ENCODE data around the gene EID2B.

The EID2B gene

GRCh38 chr19:39544911-39545310 is 12.3 kb upstream of the EID2B start:
- TF ChIP-seq CTCF (conservative IDR thresholded peaks at IDR 0.05; ENCODE audit: low read depth, low read length) = no peak
- DNase-seq (ENCODE audit: low read depth) = no peak
- H3K4me3 ChIP-seq (ENCODE audit: low read length) = no peak overlapping the region

GRCh38 chr19:39544226-39544903 is 11.7 kb upstream of the EID2B start:
- H3K4me3 ChIP-seq (ENCODE audit: low read length) = no peak overlapping the region
- no peak for DNase-seq (ENCODE audit: low read depth)
- no peak for TF ChIP-seq CTCF (conservative IDR thresholded peaks at IDR 0.05; ENCODE audit: low read depth, low read length)

- no peak for DNase-seq (ENCODE audit: low read depth)
- H3K4me3 ChIP-seq (ENCODE audit: low read length) = no peak overlapping the region
- TF ChIP-seq CTCF (conservative IDR thresholded peaks at IDR 0.05; ENCODE audit: low read depth, low read length) = no peak
These were observed 10.8 kb upstream of the EID2B start for GRCh38 chr19:39543477-39543857.

- no peak for DNase-seq (ENCODE audit: low read depth)
- no peak overlapping the region for H3K4me3 ChIP-seq (ENCODE audit: low read length)
- TF ChIP-seq CTCF (conservative IDR thresholded peaks at IDR 0.05; ENCODE audit: low read depth, low read length) = no peak
These were observed 9.6 kb upstream of the EID2B start for GRCh38 chr19:39542206-39542605.

- TF ChIP-seq CTCF (conservative IDR thresholded peaks at IDR 0.05; ENCODE audit: low read depth, low read length) = no peak
- no peak overlapping the region for H3K4me3 ChIP-seq (ENCODE audit: low read length)
- no peak for DNase-seq (ENCODE audit: low read depth)
These were observed 7.7 kb upstream of the EID2B start for GRCh38 chr19:39540333-39540673.

- peak within 1 kb of the TSS; percentile 93 for H3K4me3 ChIP-seq (ENCODE audit: low read length)
- peak; percentile 77 for TF ChIP-seq CTCF (conservative IDR thresholded peaks at IDR 0.05; ENCODE audit: low read depth, low read length)
- peak; percentile 71 for DNase-seq (ENCODE audit: low read depth)
These were observed 7.1 kb upstream of the EID2B start, which contains the start of gene EID2 for GRCh38 chr19:39539518-39540332. Gene EID2 (minus strand): TSS chr19:39540161. CDS start chr19:39540079, 82 bp downstream.

- peak overlapping the region; percentile 93 for H3K4me3 ChIP-seq (ENCODE audit: low read length)
- TF ChIP-seq CTCF (conservative IDR thresholded peaks at IDR 0.05; ENCODE audit: low read depth, low read length) = no peak
- DNase-seq (ENCODE audit: low read depth) = no peak
These were observed 6.5 kb upstream of the EID2B start for GRCh38 chr19:39539165-39539517.
